GM20431 (cell line): ENCODE results near the gene DUS3L.

Experiments used
- in situ Hi-C: fragments of 300-500 bp; cut with MseI, MboI; formaldehyde crosslinking; loops from one replicate; pipeline ENCODE4 v1.15.0; 2020; ENCODE audit warnings: low sequenced_read_pairs; ENCODE audit not compliant: unreplicated experiment

Gene DUS3L

DNA sequence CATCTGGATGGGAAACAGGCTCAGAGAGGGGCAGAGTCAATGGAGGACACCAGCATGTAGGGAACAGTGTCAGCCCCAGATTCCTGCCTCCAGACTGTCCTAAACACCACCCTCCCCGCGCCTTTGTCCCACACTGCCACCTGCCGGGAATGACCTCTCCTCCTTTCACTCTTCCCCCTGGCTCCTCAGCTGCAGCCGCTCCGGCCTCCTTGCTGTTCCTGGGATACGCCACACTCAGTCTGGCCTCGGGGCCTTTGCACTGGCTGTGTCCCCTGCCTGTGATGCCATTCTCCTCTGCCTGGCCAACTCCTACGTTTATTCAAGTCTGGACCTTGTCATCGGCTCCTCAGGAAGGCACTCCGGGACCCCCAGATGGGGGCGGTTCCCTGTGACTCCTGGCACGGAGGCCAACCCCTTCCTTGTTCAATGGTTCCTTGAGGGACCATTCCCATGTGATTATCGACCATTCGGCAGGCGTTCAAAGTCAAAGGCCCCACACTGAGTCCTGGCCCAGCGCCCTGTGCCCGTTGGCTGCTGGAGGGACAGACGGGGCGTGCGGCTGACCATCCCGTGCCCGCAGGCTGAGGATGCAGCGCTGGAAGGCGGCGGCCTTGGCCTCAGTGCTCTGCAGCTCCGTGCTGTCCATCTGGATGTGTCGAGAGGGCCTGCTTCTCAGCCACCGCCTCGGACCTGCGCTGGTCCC is 32.8 kb upstream of the DUS3L start:
- in situ Hi-C loops, result no loop called here

DNA sequence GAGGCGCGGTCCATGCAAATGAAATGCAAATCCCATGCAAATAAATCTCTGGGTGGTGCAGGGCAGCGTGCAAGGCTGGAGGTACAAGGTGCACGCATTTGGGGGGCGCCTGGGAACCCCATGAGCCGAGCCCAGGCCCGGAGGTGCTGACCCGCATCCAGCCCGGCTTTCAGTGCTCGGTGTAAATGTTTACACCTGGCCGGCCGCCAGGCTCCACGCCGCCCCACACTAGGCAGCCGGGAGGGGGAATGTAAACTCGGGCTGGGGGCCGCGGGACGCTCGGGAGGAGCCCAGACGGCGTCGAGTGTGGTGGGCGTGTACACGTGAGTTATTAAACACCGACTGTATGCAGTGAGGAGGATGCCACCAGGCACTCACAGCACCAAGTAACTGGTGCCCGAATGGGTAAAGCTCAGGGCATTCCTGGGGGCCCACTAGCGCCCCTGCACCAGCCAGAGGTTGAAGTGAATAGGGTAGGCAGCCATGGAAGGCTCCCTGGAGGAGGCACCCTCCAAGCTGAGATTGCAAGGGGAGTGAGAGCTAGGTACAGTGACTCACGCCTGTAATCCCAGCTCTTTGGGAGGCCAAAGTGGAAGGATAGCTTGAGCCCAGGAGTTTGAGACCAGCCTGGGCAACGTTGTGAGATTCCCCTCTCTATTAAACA is 31.4 kb upstream of the DUS3L start:
- in situ Hi-C loops, result no loop called here

DNA sequence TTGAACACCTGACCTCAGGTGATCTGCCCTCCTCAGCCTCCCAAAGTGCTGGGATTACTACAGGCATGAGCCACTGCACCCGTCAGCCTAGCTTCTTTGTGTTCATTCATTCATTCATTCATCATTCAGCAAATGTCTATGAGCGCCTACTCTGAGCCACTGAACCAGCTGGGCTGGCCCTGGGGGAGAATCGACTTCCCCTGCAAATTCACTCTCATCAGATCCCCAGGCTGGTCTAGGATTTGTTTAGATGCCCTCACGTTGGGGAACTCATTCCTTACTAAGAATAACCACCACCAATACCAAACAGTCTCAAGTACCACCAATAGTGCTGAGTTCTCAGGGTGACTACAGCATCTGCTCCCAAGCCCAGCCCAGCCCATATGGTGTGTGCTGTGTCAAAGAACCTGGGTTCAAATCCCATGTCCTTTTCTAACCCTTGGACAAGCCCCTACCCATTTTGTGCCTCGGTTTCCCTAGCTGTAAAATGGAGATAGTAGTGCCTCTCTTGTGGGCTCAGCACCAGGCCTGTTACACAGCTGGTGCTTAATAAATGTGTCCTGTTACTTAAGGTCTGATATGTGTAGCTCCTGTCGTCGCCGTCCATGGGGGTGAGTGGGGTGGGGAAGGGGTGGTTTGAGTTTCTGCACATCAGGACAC is 30.7 kb upstream of the DUS3L start:
- in situ Hi-C loops, result no loop called here

DNA sequence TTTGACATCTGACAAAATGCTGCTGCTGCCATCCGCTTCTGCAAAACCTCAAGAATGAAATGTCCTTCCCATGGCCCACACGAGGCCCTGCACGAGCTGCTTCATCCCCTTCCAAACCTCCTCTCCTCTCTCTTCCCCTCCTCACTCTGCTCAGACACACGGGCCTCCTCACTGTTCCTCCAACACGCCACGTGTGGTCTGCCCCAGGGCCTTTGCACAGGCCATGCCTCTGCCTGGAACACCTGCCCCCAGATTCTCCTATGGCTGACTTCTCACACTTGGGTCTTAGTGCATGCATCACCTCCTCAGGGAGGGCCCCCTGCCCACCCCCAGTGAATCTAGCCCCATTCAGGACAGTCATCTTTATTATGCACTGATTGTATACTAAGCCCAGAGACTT is 29.8 kb upstream of the DUS3L start:
- in situ Hi-C loops, result no loop called here

DNA sequence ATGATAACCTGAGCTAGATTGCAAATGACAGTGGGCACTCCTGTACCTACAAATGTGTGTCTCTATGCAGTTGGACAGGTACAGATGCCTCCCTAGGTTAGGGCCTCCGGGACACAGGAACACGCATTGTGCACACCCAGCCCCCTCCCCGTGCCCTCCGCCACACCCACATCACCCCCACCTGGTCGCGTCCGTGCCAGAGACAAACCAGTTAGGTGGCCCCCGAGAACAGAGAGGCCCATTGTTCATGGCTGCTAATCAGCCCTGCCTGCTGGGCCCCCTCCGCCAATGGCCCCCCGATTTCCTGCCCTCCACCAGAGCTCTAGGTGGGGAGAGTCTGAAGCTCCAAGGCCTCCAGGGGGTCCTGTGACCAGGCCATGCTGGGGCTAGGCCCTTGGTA is 27.6 kb upstream of the DUS3L start:
- in situ Hi-C loops, result no loop called here

DNA sequence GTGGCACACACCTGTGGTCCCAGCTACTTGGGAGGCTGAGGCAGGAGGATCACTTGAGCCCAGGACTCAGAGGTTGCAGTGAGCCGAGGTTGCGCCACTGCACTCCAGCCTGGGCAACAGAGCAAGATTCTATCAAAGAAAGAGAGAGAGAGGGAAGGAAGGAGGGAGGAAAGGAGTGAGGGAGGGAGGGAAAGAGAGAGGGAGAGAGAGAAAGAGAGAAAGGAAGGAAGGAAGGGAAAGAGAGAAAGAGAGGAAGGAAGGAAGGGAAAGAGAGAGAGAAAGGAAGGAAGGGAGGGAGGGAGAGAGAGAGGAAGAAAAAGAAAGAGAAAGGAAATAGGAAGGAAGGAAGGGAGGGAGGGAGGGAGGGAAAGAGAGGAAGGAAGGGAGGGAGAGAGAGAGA is 26.3 kb upstream of the DUS3L start:
- in situ Hi-C loops, result no loop called here

DNA sequence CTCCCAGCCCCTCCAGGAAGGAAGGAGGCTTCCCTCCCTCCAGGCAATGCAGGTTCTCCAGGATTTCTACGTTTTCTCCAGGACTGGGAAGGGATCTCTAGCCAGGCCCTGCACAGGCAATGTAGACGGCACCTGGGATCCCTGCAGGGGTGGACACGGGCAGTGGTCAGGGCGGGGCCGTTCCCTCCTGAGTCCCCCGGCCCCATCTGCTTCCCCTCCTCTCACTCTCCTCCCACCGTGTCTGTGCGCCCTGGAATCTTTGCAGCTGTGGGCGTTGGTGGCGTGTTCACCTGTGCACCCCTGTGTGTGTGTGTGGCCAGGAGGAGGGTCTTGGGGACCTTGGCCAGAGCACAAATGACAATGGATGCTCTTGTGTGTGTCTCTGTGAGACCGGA is 23.9 kb upstream of the DUS3L start:
- in situ Hi-C loops, result no loop called here

DNA sequence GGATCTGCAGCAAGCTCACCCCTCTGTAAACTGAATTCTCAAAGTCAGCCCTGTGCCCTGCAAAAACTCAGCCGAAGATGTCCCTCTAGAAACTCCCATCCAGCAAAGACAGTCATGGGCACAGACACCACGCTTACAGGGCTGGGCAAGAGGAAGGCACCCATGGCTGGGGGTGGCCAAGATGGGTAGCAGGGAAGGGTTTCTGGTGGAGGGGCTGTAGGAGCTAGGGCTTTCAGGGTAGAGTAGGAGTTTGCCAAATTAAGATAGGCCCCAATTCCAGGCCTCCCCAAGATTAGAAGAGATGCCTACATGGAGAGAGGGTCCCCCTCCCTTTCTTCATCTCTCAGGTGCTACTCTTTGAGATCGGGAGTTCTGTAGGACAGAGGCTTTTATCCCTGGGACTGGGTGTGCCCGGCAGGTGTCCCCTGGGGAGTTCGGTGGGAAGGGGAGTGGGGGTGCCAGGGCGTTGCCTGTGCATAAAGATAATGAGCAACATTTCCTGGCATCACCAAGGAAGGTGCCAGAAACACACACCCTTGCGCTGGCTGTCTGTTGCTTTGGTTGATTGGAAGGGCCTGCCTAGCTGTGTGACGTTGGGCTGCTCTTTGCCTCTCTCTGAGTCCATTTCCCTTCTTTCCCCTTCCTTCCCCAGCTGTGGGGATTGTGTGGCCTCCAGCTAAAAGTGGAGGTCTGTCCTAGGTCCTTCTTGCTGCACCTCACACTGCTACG is 23.3 kb upstream of the DUS3L start:
- in situ Hi-C loops, result no loop called here

DNA sequence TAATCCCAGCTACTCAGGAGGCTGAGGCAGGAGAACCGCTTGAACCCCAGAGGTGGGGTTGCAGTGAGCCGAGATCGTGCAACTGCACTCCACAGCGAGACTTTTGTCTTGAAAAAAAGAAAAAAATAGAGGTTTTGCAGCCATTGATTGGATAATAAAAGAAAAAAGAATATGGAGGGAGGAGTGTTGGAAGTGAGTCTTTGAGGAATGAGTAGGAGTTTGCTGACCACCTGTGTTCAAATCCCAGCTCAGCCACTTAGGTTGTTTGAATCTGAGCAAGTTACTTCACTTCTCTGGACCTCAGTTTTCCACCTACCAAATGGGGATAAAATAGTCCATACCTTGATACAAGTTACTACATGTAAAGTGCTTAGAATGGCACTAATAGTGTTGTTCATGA is 20.2 kb upstream of the DUS3L start:
- in situ Hi-C loops, result no loop called here

DNA sequence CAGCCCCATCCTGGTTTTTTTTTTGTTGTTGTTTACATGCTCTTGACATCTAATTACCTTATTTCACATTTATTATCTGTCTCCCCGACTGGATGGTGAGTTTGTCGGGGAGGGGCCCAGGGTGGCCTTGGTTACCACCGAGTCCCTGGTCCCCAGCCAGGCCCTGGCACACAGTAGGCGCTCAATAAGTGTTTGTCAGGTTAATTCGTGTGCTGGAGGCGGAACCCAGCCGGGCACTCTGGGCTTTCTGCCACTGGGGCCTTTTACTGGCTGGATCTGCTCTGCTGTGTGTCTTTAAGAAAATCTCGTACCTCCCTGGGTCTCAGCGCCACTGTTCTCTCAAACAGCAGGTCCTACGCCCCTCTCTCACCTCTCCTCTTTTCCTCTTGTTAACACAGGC is 18.5 kb upstream of the DUS3L start:
- in situ Hi-C loops, result loop anchor here (10.0 kb wide), 1 partner anchor 205 kb away; no protein-coding TSS in a partner anchor

DNA sequence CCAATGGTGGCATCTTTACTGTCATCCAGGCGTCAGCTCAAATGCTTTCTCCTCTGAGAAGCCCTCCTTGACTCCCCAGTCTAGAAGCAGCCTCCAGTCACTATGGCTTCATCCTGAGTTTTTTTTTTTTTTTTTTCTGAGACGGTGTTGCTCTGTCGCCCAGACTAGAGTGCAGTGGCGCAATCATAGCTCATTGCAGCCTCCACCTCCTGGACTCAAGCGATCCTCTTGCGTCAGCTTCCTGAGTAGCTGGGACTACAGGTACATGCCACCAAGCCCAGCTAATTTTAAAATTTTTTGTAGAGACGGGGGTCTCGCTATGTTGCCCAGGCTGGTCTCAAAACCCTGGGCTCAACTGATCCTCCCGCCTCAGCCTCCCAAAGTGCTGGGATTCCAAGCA is 18.1 kb upstream of the DUS3L start:
- in situ Hi-C loops, result loop anchor here (10.0 kb wide), 1 partner anchor 206 kb away; no protein-coding TSS in a partner anchor

DNA sequence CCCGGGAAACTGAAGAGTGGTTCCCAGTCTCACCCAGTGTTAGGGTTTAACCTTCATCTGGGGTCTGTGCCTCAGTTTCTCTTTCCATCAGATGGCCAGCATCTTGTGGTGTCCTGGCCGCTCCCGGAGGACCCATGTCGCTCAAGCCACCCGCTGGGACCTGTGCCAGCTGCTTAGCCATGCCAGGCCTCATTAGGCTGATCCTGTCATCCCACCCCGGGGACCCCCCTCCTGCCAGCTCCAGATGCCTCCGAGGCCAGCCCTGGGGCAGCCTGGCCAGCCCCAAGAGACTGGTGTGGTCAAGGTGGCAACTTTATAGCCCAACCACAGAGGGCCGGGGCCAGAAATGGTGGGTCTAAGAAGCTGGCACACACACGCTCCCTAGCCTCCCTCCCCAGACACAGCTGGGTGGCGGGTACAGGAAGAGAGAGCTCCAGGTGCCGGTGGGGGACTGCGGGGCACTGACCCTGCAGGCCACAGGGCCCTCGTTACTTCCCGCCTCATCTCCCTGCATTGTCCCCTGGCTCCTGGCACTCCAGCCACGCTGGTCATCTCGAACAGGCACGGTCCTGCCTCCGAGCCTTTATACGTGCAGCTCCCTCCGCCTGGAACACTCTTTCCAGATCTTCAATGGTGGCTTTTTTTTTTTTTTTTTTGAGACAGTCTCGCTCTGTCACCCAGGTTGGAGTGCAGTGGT is 17.3 kb upstream of the DUS3L start:
- in situ Hi-C loops, result loop anchor here (10.0 kb wide), 1 partner anchor 207 kb away; no protein-coding TSS in a partner anchor

DNA sequence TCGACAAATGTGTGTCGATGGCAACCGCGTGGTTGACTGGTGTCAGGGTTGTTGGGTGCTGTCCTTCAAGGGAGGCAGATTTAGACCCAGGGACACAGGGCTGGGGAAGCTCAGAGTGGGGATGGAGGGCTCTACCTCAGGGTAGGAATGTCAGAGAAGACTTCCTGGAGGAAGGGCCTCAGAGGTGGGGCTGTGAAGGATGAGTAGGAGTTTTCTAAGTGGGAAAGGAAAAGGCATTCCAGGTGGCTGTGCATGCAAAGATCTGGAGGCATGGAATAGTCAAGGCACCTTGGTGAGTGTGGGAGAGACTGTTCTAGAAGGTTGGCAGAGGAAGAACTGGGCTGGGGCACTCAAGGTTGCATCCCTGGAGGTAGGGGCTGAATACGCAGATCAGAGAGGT is 15.9 kb upstream of the DUS3L start:
- in situ Hi-C loops, result loop anchor here (10.0 kb wide), 1 partner anchor 208 kb away; no protein-coding TSS in a partner anchor

DNA sequence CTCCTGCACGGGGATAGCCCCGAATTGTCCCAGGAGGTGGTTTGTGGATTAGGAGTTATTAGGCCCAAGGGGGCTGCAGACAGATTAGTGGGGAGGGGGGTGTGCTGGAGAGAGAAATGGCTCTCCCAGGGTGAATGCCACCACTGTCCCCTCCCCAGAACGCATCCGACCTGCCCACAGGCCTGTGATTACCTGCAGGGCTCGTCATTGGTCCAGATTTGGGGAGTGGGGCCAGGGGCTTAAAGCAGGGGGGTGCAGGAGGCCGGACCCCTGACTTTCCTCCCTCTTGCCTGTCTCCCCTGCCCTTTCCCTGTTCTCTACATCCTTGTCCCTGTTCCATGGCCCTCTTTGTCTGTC is 15.1 kb upstream of the DUS3L start:
- in situ Hi-C loops, result loop anchor here (10.0 kb wide), 1 partner anchor 209 kb away; no protein-coding TSS in a partner anchor

DNA sequence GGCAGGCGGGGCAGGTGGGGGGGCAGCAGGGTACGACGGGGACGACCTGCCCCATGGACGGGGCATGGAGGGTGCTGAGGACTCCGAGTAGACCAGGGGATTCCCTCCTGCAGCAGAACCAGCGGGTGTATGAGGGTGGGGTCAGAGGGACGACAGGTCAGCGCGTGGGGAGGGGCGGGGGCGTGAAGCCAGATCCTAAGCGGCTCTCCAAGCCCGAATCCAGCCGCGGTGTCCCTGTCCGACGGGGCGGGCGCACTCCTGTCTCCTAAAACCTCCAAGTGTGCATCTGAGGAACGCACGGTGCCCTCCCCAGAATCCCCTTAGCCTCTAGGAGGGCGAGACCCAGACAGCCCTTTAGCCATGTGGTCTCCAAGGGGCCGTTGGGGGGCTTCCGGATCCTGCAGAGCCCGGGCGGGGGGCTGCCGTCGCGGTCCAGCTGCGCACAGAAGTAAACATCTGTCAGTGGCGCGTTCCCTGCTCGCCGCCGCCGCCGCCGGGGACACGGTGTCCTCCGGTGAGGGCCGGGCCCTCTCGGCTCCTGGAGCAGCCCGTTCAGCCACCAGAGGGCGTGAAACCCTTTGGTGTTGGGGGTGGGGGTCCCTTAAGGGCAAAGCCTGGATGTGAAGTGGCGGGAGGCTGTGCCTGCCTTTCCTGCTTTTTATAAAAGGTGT is 14.6 kb upstream of the DUS3L start:
- in situ Hi-C loops, result loop anchor here (10.0 kb wide), 1 partner anchor 209 kb away; no protein-coding TSS in a partner anchor

DNA sequence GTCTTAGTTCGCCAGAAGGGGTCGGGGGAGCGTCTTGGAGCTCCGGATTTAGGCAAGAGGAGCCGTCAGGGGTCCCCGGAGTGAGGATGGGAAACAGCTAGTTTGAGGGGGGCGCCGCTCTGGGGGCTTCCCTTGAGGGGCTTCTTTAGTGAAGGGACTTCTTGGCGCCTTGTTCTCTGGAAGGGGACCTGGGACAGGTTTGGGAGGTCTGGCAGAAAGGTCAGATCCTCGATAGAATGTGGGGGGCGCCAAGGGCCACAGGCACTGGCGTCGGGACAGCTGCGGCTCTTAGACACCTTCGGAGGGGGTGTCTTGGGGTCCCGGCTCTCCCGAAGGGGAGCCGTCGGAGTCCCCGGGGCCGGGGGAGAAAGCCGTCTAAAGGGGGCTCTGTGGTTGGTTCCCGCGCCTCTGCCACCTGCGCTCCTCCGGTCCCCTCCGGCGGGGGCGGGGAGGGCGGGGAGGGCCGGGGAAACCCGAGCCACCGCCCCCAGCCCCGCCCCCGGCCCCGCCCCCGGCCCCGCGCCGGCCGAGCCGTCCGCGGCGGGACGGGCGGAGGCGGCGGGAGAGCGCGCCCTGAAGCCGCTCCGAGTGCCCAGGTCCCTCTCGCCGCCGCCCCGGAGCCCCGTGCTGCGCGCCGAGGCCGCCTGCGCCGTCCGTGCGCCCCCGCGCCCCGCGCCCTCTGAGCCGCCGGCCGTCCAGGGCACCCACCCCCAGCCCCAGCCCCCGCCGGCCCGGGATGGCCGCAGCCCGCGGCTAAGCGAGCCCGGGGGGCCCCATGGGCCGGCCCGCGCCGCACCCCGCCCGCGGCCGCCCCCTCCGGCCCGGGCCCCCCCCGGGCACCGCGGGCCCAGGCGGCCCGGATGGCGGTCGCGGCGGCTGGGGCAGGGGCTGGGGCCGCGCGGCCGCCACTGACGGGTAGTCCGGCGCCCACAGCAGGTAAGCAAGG is 13.8 kb upstream of the DUS3L start, which contains the start of gene NRTN:
Gene NRTN (plus strand): TSS at position 552 of the 946 bp plus-strand sequence. CDS start 19,099 bp downstream, outside the sequence.
- in situ Hi-C loops, result loop anchor here (10.0 kb wide), 1 partner anchor 210 kb away; no protein-coding TSS in a partner anchor

DNA sequence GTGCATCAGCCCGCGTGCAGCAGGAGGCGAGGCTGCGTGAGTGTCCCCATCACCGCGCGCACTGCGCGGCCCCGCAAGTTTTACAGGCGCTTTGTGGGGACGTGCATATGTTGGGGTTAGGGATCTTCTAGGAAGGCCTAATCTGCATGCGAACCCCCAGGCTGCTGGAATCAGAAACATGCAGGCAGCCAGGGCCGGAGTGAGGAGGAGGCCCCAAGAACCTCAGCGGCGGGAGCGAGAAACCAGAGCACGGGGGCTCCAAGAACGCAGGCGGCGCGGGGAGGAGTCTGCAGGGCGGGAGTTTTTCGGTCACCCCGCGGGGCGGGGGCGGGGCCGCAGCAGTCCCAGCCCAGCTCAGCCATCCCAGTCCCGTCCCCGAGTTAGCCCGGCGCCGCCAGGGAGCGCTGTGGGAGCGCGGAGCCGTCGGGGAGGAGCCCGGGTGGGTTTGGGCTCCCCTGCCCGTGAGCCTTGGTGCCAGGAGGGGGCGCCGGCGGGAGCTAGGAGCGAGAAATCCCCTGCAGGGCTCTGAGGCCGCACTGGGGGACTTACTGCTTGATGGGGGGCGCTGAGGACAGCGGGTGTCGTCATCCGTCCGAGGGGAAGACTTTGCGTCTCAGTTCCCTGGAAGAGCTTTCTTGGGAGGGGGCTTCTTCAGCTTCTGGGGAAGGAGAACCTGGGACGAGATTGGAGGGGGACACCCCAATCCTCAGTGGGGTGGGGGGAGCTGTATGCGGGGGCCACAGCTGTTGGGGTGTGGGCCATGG is 13.0 kb upstream of the DUS3L start:
- in situ Hi-C loops, result loop anchor here (10.0 kb wide), 1 partner anchor 211 kb away; no protein-coding TSS in a partner anchor
